Adrenal gland (tissue), 12 donors: ENCODE data around the gene ESYT2. TPM values are rescaled to one million over a fixed set of nuclear protein-coding genes. Genes with fewer than 3 reads are reported as not detected.

Experiments
- DNase-seq, 7 donors: peaks; one replicate each; pipeline ENCODE4 v3.0.0-alpha.2; 2019 to 2020
- H3K27ac ChIP-seq, 5 donors: fragments of 200-600 bp; sonication (generic) in 4 of 5; 1 replicate in 3 of 5; 2 replicates in 2 of 5; pipeline versions ENCODE4 v1.5.1 to v1.8.0; 2016 to 2020; ENCODE audit warnings: mild to moderate bottlenecking in 1 of 5
- H3K27me3 ChIP-seq: fragments of 200-600 bp; 2 replicates; pipeline ENCODE4 v1.8.0; 2021
- H3K36me3 ChIP-seq, 2 donors: fragments of 200-600 bp; replicated peaks in 1 of 2; 1 replicate in 1 of 2; 2 replicates in 1 of 2; pipeline versions ENCODE4 v1.5.1 to v1.8.0; 2018 to 2022
- H3K4me1 ChIP-seq, 2 donors: fragments of 200-600 bp; replicated peaks in 1 of 2; 1 replicate in 1 of 2; 2 replicates in 1 of 2; pipeline versions ENCODE4 v1.5.1 to v1.8.0; 2018 to 2021
- H3K4me3 ChIP-seq, 4 donors: fragments of 200-600 bp; sonication (generic) in 3 of 4; one replicate each; pipeline ENCODE4 v1.5.1; 2016 to 2018
- H3K9me3 ChIP-seq, 3 donors: fragments of 200-600 bp; sonication (generic) in 1 of 3; replicated peaks in 1 of 3; 1 replicate in 2 of 3; 2 replicates in 1 of 3; pipeline versions ENCODE4 v1.5.1 to v1.8.0; 2016 to 2021
- POLR2A ChIP-seq, 2 donors: fragments of 450-650 bp; IDR thresholded peaks; one replicate each; pipeline ENCODE4 v1.6.1; 2017; ENCODE audit warnings: antibody characterized with exemption in 2 of 2, mild to moderate bottlenecking in 2 of 2, moderate library complexity in 1 of 2
- WGBS, 4 donors: extraction: QIAGEN DNeasy Blood & Tissue Kit in 2 of 4; methylation state at CpG; one replicate each; pipeline versions ENCODE4 v1.1.5 to v1.1.7; 2013 to 2017; 5-methylcytosine and 5-hydroxymethylcytosine counted together
- intact Hi-C, 2 donors: fragments of 100-400 bp; cut with DNase I; formaldehyde crosslinking; loops; one replicate each; pipeline versions ENCODE4 v1.14.1 to v1.15.0; 2022 to 2023
- polyA plus RNA-seq, 3 donors: library from polyadenylated mRNA; stranded (reverse); fragments of 200-250 nt in 2 of 3; fragments of 350-450 nt in 1 of 3; fragmentation: Illumina TruSeq in 1 of 3; extraction: RNeasy Lipid Tissue Mini Kit (QIAGEN cat#74804) in 1 of 3; gene quantifications; one replicate each; pipeline ENCODE4 v1.2.3, GENCODE V29; 2013 to 2014
- total RNA-seq, 9 donors: library from RNA; depleted of rRNA in 4 of 9; stranded (reverse); fragments of >200 nt in 4 of 9; fragments of 120-200 nt in 1 of 9; fragmentation: NEBNext Ultra II Directional in 1 of 9; extraction: Animal tissue kit (Norgen Biotek cat#: 25700) in 1 of 9; gene quantifications; one replicate each; pipeline versions ENCODE4 v1.1.0 to v1.2.4, GENCODE V29; 2013 to 2023
- TF ChIP-seq, protein P1 (sequence below), 6 experiments: fragments of 450-650 bp in 4 of 6; fragments of 200-600 bp in 2 of 6; sonication (generic) in 1 of 6; IDR thresholded peaks; 1 replicate in 5 of 6; 2 replicates in 1 of 6; pipeline versions ENCODE4 v1.5.1 to v1.8.0; 2016 to 2021; ENCODE audit warnings: antibody characterized with exemption in 6 of 6, mild to moderate bottlenecking in 2 of 6, moderate library complexity in 1 of 6
- donor health status: healthy with polysubstance abuse.
- donor health status: Bipolar disorder and iron deficiency.
- donor health status: DM: yes; HTN: yes; CAD: no.
- donor health status: DM: no; HTN: no; CAD: no.
- donor health status: DM: no; HTN: no; CAD: no.
- donor health status: DM: yes; HTN: yes; CAD: no.

The ESYT2 gene
- total and polyA plus RNA-seq, 12 donors, result 16.8 to 104 (median 77.5) TPM

DNA sequence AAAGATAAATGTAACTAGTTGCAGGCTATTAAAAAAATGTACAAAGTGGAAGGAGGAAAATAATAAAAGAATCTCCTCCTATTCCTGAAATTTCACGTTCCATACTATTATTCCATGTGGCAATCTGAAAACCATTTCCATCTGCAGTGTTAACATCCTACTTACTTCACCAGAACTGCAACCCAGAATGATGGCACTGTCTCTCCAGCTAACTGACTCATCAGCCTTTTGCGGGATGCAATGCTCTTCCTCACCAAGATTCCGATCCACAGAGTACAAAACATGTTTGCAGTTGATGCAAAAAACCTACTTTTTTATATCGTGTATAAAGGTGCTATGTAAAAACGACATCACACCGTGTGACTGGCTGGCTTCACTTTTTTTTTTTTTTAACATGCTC is 50.8 kb downstream of the ESYT2 start:
- H3K9me3 ChIP-seq, result no peaks in the 10 kb centered on the region
- no peak overlapping the region for H3K4me3 ChIP-seq
- TF ChIP-seq, protein P1, sequence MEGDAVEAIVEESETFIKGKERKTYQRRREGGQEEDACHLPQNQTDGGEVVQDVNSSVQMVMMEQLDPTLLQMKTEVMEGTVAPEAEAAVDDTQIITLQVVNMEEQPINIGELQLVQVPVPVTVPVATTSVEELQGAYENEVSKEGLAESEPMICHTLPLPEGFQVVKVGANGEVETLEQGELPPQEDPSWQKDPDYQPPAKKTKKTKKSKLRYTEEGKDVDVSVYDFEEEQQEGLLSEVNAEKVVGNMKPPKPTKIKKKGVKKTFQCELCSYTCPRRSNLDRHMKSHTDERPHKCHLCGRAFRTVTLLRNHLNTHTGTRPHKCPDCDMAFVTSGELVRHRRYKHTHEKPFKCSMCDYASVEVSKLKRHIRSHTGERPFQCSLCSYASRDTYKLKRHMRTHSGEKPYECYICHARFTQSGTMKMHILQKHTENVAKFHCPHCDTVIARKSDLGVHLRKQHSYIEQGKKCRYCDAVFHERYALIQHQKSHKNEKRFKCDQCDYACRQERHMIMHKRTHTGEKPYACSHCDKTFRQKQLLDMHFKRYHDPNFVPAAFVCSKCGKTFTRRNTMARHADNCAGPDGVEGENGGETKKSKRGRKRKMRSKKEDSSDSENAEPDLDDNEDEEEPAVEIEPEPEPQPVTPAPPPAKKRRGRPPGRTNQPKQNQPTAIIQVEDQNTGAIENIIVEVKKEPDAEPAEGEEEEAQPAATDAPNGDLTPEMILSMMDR (IDR thresholded peaks at IDR 0.05), result no peak
- no peak for TF ChIP-seq POLR2A (IDR thresholded peaks at IDR 0.05)
- peaks cover 14 to 20% of the 10 kb centered on the region in 2 donors for H3K4me1 ChIP-seq
- WGBS, 4 donors, result 53 to 62% (median 60%) methylated on average over 6 of the region's 6 CpGs
- intact Hi-C loops, result no loop called here
- H3K36me3 ChIP-seq, result peaks cover 0 to 17% of the 10 kb centered on the region in 2 donors
- no peaks in the 10 kb centered on the region for H3K27me3 ChIP-seq
- H3K27ac ChIP-seq, result no peak overlapping the region
- peak in 1 of 7 donors; percentile 17 for DNase-seq

DNA sequence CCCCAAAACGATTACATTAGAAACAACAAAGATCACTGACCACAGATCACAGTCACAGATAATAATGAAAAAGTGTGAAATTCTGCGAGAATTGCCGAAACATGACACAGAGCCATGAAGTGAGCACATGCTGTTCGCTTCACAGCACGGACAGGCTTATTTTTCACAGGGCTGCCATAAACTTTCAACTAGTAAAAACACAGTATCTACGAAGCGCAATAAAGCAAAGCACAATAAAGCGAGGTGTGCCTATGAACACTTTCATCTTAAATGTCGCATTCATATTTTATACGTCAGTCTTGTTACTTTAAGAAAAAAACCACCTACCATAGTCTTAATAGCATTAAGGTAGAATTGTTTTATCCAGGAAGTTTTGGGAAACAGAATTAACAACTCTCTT is 51.5 kb downstream of the ESYT2 start:
- intact Hi-C loops, result no loop called here
- peaks cover 14 to 20% of the 10 kb centered on the region in 2 donors for H3K4me1 ChIP-seq
- H3K4me3 ChIP-seq, result no peak overlapping the region
- no peak for TF ChIP-seq POLR2A (IDR thresholded peaks at IDR 0.05)
- TF ChIP-seq, protein P1 (IDR thresholded peaks at IDR 0.05), result no peak
- peaks cover 0 to 17% of the 10 kb centered on the region in 2 donors for H3K36me3 ChIP-seq
- no peak overlapping the region for H3K27ac ChIP-seq
- no peaks in the 10 kb centered on the region for H3K27me3 ChIP-seq
- 88 to 94% (median 92%) methylated on average over 10 of the region's 10 CpGs for WGBS, 4 donors
- no peak for DNase-seq
- H3K9me3 ChIP-seq, result no peaks in the 10 kb centered on the region

DNA sequence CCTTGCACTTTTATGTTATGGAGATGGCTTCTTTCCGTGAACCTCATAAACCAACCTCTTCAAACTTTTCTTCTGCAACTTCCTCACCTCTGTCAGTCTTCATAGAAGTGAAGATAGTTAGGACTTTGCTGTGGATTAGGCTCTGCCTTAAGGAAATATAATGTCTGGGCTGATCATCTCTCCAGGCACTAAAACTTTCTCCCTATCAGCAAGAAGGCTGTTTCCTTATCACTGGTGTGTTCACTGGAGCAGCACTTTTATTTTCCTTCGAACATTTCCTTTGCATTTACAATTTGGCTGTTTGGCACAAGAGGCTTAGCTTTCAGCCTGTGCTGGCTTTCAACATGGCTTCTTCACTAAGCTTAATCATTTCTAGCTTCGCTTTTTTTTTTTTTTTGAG is 52.8 kb downstream of the ESYT2 start:
- Histone ChIP-seq H3K9me3 (no peaks in the 10 kb centered on the region), H3K27me3 (no peaks in the 10 kb centered on the region), H3K27ac (no peak overlapping the region), H3K4me3 (no peak overlapping the region), H3K4me1 (peaks cover 14 to 20% of the 10 kb centered on the region in 2 donors), H3K36me3 (peaks cover 0 to 12% of the 10 kb centered on the region in 2 donors)
- TF ChIP-seq, protein P1 (IDR thresholded peaks at IDR 0.05), result no peak
- TF ChIP-seq POLR2A (IDR thresholded peaks at IDR 0.05), result no peak
- no peak for DNase-seq
- intact Hi-C loops, result no loop called here
- 96 to 98% (median 97%) methylated on average over 3 of the region's 3 CpGs for WGBS, 4 donors

DNA sequence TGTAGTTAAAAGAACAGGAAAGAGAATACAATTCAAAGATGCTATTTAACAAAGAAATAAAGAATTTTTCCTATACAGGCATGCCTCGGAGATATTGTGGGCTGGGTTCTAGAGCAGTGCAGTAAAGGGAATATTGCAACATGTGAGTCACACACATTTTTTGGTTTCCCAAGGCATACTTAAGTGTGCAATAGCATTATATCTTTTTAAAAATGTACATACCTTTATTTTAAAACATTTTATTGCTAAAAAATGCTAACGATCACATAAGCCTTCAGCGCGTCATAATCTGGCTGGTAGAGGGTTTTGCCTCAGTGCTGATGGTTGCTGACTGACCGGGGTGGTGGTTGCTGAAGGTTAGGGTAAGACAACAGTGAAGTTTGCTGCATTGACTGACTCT is 54.4 kb downstream of the ESYT2 start:
- no peak for DNase-seq
- intact Hi-C loops, result no loop called here
- no peaks in the 10 kb centered on the region for H3K27me3 ChIP-seq
- no peak overlapping the region for H3K27ac ChIP-seq
- peaks cover 14 to 20% of the 10 kb centered on the region in 2 donors for H3K4me1 ChIP-seq
- no peak for TF ChIP-seq POLR2A (IDR thresholded peaks at IDR 0.05)
- TF ChIP-seq, protein P1 (IDR thresholded peaks at IDR 0.05), result no peak
- H3K4me3 ChIP-seq, result no peak overlapping the region
- no peaks in the 10 kb centered on the region for H3K9me3 ChIP-seq
- WGBS, 4 donors, result 94 to 97% (median 96%) methylated on average over 5 of the region's 5 CpGs
- H3K36me3 ChIP-seq, result peaks cover 0 to 3% of the 10 kb centered on the region in 2 donors
